ENCODE results near the gene TEDC1.

TEDC1 gene

GRCh38 chr14:105460116-105460515 is 30.9 kb upstream of the TEDC1 start:
- FAIRE-seq: no peak
- TF ChIP-seq TAF1 (IDR thresholded peaks at IDR 0.05; ENCODE audit: borderline replicate concordance, low read depth, low read length) (no peak), POLR2A (IDR thresholded peaks at IDR 0.05; ENCODE audit: low read depth, low read length) (no peak), POLR2AphosphoS5 (IDR thresholded peaks at IDR 0.05; ENCODE audit: low read depth, low read length) (no peak)
- DNase-seq (ENCODE audit: insufficient read length): no peak

- DNase-seq (ENCODE audit: insufficient read length) (no peak), FAIRE-seq (no peak)
- TF ChIP-seq TAF1 (IDR thresholded peaks at IDR 0.05; ENCODE audit: borderline replicate concordance, low read depth, low read length) (no peak), POLR2AphosphoS5 (IDR thresholded peaks at IDR 0.05; ENCODE audit: low read depth, low read length) (no peak), POLR2A (IDR thresholded peaks at IDR 0.05; ENCODE audit: low read depth, low read length) (no peak)
Observed at GRCh38 chr14:105460616-105461015, 30.4 kb upstream of the TEDC1 start.

- FAIRE-seq (no peak), DNase-seq (ENCODE audit: insufficient read length) (no peak)
- no peak for TF ChIP-seq POLR2A (IDR thresholded peaks at IDR 0.05; ENCODE audit: low read depth, low read length)
- TF ChIP-seq POLR2AphosphoS5 (IDR thresholded peaks at IDR 0.05; ENCODE audit: low read depth, low read length): no peak
- TF ChIP-seq TAF1 (IDR thresholded peaks at IDR 0.05; ENCODE audit: borderline replicate concordance, low read depth, low read length): no peak
Observed at GRCh38 chr14:105461903-105462302, 29.1 kb upstream of the TEDC1 start.

- FAIRE-seq: no peak
- DNase-seq (ENCODE audit: insufficient read length): no peak
- no peak for TF ChIP-seq POLR2A (IDR thresholded peaks at IDR 0.05; ENCODE audit: low read depth, low read length)
- TF ChIP-seq POLR2AphosphoS5 (IDR thresholded peaks at IDR 0.05; ENCODE audit: low read depth, low read length): no peak
- TF ChIP-seq TAF1 (IDR thresholded peaks at IDR 0.05; ENCODE audit: borderline replicate concordance, low read depth, low read length): no peak
Observed at GRCh38 chr14:105464501-105464900, 26.5 kb upstream of the TEDC1 start.

- no peak for FAIRE-seq
- no peak for TF ChIP-seq POLR2A (IDR thresholded peaks at IDR 0.05; ENCODE audit: low read depth, low read length)
- TF ChIP-seq POLR2AphosphoS5 (IDR thresholded peaks at IDR 0.05; ENCODE audit: low read depth, low read length): no peak
- TF ChIP-seq TAF1 (IDR thresholded peaks at IDR 0.05; ENCODE audit: borderline replicate concordance, low read depth, low read length): no peak
- DNase-seq (ENCODE audit: insufficient read length): no peak
Observed at GRCh38 chr14:105465209-105466031, 25.6 kb upstream of the TEDC1 start.

GRCh38 chr14:105466531-105467248 is 24.4 kb upstream of the TEDC1 start:
- DNase-seq (ENCODE audit: insufficient read length): no peak
- no peak for FAIRE-seq
- TF ChIP-seq POLR2A (IDR thresholded peaks at IDR 0.05; ENCODE audit: low read depth, low read length): no peak
- TF ChIP-seq TAF1 (IDR thresholded peaks at IDR 0.05; ENCODE audit: borderline replicate concordance, low read depth, low read length): no peak
- no peak for TF ChIP-seq POLR2AphosphoS5 (IDR thresholded peaks at IDR 0.05; ENCODE audit: low read depth, low read length)

GRCh38 chr14:105467249-105467941 is 23.7 kb upstream of the TEDC1 start:
- FAIRE-seq (no peak), DNase-seq (ENCODE audit: insufficient read length) (no peak)
- no peak for TF ChIP-seq TAF1 (IDR thresholded peaks at IDR 0.05; ENCODE audit: borderline replicate concordance, low read depth, low read length)
- no peak for TF ChIP-seq POLR2A (IDR thresholded peaks at IDR 0.05; ENCODE audit: low read depth, low read length)
- no peak for TF ChIP-seq POLR2AphosphoS5 (IDR thresholded peaks at IDR 0.05; ENCODE audit: low read depth, low read length)

- TF ChIP-seq POLR2A (IDR thresholded peaks at IDR 0.05; ENCODE audit: low read depth, low read length): no peak
- no peak for TF ChIP-seq TAF1 (IDR thresholded peaks at IDR 0.05; ENCODE audit: borderline replicate concordance, low read depth, low read length)
- TF ChIP-seq POLR2AphosphoS5 (IDR thresholded peaks at IDR 0.05; ENCODE audit: low read depth, low read length): no peak
- FAIRE-seq: no peak
Observed at GRCh38 chr14:105467942-105468471, 23.0 kb upstream of the TEDC1 start.

GRCh38 chr14:105468621-105469241 is 22.3 kb upstream of the TEDC1 start:
- DNase-seq (ENCODE audit: insufficient read length): no peak
- TF ChIP-seq POLR2AphosphoS5 (IDR thresholded peaks at IDR 0.05; ENCODE audit: low read depth, low read length) (no peak), TAF1 (IDR thresholded peaks at IDR 0.05; ENCODE audit: borderline replicate concordance, low read depth, low read length) (no peak)
- FAIRE-seq: no peak

More at GRCh38 chr14:105467942-105468471, 23.0 kb upstream of the TEDC1 start:
- DNase-seq (ENCODE audit: insufficient read length): no peak

- DNase-seq (ENCODE audit: insufficient read length) (no peak), FAIRE-seq (no peak)
- no peak for TF ChIP-seq POLR2A (IDR thresholded peaks at IDR 0.05; ENCODE audit: low read depth, low read length)
- no peak for TF ChIP-seq TAF1 (IDR thresholded peaks at IDR 0.05; ENCODE audit: borderline replicate concordance, low read depth, low read length)
- no peak for TF ChIP-seq POLR2AphosphoS5 (IDR thresholded peaks at IDR 0.05; ENCODE audit: low read depth, low read length)
Observed at GRCh38 chr14:105469456-105470349, 21.3 kb upstream of the TEDC1 start.
